Stimulated activated CD4-positive, alpha-beta T cell treated with anti-CD3 and anti-CD28 coated beads, Interleukin-2, amount 100 ng/mL, for 24 hours (primary cell): ENCODE measurements around the gene CHIA.

Experiments
- DNase-seq, 2 donors: peaks; one replicate each; pipeline ENCODE4 v3.0.0-alpha.2; 2020

CHIA gene

GRCh38 chr1:111290630-111291029 is at the start of gene CHIA:
Gene CHIA, plus strand, starts transcription at chr1:111290851. Its CDS starts 19,617 bp downstream, at chr1:111310468.
- no peak for DNase-seq

GRCh38 chr1:111241797-111242196 is 48.9 kb upstream of the CHIA start:
- DNase-seq: no peak

GRCh38 chr1:111242805-111243523 is 47.7 kb upstream of the CHIA start:
- DNase-seq: no peak

GRCh38 chr1:111247125-111247838 is 43.4 kb upstream of the CHIA start:
- no peak for DNase-seq

- no peak for DNase-seq
Observed at GRCh38 chr1:111249960-111250359, 40.7 kb upstream of the CHIA start.

DNA sequence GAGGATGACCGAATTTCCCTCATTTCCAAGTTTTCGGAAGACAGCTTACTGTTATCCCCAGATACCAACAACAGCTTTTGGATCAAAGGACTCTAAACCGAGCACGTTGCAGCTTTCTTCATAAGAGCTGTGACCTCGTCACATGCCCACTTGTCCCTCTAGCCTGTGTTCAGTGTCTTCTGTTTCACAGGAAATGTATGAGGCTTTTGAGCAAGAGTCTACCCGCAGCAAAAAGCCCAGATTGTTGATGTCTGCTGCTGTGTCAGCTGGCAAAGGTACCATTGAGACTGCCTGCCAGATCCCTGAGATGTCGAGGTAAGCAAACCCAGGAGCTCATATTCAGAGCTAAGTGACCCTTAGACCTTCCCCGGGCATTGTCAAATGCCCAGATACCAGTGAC is 39.1 kb upstream of the CHIA start:
- DNase-seq: no peak

DNA sequence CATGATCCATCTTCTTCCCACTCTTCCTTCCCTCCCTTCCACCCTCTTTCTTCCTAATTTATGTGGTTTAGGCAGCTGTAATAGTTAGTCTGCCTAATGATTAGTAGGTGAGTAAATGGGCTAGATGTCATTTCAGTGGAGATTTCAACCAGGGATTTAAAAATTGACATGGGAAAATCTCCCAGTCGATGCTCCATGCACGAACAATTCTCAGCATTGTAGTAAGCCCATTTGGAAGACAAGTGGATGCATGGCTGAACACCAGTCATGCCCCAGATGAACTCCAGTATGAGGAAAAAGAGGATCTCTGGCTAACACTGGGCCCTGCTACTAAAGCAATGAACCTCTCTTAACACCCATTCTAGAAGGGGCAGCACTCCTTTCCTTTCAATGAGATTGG is 37.9 kb upstream of the CHIA start:
- no peak for DNase-seq

DNA sequence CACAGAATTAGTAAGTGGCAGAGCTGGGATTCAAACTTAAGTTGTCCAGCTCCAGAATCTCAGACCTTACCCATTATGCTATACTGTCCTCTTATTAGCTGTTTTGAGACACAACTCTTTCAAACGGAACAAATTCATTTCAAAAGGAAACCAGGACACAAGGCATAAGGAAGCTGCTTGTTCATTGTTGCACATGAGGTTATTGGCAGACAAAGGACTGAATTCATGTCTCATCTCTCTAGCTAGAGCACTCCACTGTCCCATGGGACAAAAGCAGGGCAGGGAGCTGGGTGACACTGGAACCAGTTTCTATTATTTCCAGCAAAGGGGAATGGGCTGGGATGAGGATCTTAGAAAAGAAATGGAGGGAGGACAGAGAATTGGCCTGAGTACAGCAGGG is 36.8 kb upstream of the CHIA start:
- DNase-seq: no peak

- DNase-seq: no peak
Observed at GRCh38 chr1:111256988-111257658, 33.5 kb upstream of the CHIA start.

DNA sequence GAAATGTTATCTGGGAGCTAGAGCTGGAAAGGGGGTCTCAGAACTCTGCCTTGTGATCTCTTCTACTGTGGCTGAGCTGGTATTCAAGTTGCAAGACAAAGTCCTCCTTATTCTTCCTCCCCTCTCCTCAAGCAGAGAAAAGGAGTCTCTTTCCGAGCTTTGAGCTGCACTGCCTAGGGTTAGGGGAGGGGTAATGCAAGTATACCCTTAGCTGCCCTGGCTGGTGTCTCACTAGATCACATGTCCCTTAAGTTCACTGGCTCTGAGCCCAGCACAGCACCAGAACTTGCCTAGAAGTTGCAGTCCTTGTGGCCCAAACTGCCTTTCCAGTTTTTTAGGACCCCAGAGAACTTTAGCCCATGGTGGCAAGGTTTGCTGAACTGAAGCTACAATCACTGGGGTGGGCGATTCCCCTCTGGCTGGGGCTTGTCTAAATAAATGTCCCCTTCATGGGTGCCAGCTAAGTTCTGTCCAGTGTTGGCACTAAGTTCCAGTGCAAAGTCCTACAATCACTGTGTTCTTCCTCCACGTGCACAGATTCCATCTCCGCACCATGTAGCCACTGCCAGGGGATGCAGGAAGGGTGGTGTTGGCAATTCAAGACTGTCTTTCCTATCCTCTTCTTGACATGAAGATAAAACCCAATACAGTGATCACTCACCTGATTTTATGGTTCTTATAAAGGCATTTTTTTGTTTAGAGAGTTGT is 22.7 kb upstream of the CHIA start:
- DNase-seq: no peak

GRCh38 chr1:111269825-111270406 is 20.7 kb upstream of the CHIA start:
- DNase-seq: no peak

DNA sequence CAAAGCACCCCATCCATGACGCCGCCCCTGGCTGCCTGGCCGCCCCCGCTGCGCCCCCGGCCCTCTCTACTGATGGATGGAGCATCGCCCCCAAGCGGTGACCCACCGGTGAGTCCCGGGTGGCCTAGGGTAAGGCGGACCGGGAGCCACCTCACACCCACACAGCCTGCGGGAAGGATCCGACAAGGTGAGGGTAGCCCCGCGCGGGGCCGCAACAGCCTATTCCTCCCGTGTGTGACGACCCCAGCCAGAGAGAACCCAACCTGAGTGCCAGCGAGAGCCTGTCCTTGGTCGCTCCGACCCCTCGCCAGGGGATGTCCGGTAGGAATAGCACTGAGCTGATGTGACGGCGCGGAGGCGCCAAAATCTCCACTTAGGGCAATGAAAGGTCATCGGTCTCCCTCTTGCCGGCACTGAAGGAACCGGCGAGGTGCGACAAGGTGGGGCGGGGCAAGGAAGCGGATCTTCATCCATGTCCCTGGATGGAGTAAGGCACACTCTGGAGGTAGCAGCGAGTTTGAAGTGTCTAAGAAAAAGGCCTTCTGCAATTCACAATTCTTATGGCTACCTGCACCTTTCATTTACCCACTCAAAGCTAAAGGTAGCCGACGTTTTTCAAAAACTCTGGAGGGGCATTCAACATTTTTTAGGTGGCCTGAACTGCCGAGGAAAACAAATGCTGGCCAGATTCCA is 19.7 kb upstream of the CHIA start:
- peak in 1 of 2 donors; percentile 16 for DNase-seq

GRCh38 chr1:111271464-111271801 is 19.2 kb upstream of the CHIA start:
- peak in 1 of 2 donors; percentile 9 for DNase-seq

DNA sequence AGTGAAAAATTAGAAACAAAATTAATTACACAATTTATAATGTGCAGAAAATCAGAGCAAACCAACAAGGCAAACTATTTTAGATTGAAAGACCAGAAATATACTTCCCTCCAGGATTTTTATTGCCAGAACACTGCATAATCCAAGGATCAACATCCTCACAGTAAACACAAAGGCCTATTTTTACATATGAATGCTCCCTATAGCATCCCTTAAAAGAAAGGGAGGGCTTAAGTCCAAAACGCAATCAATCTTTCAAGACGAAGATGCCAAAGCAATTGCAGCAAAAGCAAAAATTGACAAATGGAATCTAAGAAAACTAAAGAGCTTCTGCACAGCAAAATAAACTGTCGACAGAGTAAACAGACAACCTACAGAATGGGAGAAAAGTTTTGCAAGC is 18.6 kb upstream of the CHIA start:
- no peak for DNase-seq

GRCh38 chr1:111274653-111275052 is 16.0 kb upstream of the CHIA start:
- no peak for DNase-seq

GRCh38 chr1:111275079-111275478 is 15.6 kb upstream of the CHIA start:
- DNase-seq: peak; percentile 48 to 53

GRCh38 chr1:111275780-111276433 is 14.7 kb upstream of the CHIA start:
- DNase-seq: no peak

- no peak for DNase-seq
Observed at GRCh38 chr1:111279144-111279543, 11.5 kb upstream of the CHIA start.

DNA sequence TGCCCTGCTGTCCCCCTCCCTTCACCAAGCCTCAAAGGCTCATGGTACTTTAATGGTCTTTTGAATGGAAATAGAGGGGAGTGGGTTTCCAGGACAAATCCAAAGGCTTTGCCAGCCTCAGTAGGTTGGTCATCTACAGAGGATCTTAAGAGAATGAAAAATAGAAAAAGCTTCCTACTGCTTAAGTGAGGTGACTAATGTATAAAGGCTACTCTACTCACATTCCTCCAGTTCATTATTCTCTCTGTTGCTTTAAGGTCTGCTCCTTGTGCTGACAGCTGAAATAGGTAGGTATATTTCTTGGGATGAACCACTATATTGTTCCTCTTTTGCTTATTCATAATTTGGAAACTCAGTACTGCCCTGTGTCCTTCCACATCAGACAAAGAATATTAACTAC is 10.4 kb upstream of the CHIA start:
- DNase-seq: no peak

DNA sequence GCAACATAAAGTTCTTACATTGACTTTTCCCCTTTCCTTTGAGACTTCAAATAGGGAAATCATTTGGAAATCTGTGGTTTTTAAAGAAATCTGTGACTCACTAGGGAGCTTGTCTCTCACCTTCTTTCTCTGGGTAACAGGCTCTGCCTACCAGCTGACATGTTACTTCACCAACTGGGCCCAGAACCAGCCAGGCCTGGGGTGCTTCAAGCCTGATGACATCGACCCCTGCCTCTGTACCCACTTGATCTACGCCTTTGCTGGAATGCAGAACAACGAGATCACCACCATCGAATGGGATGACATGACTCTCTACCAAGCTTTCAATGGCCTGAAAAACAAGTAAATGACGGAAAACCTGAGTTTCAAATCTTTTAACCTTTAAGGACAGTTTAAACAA is 9.2 kb upstream of the CHIA start:
- no peak for DNase-seq

DNA sequence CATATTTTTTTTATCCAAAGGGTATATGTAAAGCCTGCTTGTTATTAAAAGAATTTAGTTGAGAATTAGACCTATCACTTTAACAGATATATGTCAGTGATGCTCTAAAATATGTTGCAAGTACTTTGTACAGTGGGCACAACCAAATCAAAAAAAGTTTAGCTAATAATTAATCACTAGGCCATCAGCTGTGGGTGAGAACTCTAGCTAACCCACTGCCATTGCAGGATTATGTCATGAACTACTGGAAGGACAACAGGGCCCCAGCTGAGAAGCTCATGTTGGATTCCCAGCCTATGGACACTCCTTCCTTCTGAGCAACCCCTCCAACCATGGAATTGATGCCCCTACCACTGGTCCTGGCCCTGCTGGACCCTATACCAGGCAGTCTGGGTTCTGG is 6.8 kb upstream of the CHIA start:
- no peak for DNase-seq

- DNase-seq: no peak
Observed at GRCh38 chr1:111285879-111286278, 4.8 kb upstream of the CHIA start.
